GM21825 (cell line): ENCODE data around the gene PRSS8.

Experiments
- ATAC-seq: cut with Tn5 transposase; IDR thresholded peaks from one replicate; pipeline ENCODE4 v1.9.1; 2021; ENCODE audit warnings: mild to moderate bottlenecking, moderate library complexity; ENCODE audit not compliant: unreplicated experiment

Gene PRSS8

DNA sequence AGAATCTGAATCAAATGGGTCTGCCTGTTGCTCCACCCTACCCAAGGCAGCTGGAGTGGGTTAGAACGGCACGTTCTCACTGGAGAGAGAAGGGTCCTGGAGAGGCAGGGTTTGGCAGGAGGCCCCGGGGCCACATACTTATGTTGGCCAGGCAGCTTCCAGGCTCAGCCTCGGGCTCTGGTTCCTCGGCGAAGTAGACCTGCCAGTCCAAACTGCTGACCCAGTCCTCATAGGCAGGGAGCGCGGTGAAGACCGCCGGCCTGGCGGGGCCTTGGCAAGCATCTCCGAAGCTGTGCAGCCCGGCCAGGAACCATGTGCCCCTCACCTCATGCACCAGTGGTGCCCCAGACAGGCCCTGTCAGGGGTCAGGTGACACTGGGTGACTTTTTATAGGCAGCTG lies 51.5 kb downstream of the PRSS8 start:
- ATAC-seq: no peak

DNA sequence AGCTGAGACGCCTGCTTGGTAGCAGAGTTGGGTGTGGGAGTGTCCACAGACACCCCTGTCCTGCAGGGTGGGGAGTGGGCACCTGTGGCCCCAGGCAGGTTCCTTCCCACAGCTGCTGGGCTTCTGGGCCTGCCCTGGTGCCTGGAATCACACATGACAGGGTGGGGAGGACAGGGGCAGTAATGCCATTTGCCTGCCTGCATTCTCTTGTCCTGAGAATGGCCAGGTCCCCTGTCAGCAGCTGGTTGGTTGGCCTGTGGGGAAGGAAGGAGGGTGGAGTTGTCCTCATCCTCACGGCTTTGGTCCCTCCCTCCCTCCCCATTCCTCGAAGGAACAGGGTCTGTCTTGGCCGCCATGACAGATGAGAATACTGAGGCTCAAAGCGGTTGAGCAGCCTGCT lies 52.0 kb downstream of the PRSS8 start:
- ATAC-seq: no peak

DNA sequence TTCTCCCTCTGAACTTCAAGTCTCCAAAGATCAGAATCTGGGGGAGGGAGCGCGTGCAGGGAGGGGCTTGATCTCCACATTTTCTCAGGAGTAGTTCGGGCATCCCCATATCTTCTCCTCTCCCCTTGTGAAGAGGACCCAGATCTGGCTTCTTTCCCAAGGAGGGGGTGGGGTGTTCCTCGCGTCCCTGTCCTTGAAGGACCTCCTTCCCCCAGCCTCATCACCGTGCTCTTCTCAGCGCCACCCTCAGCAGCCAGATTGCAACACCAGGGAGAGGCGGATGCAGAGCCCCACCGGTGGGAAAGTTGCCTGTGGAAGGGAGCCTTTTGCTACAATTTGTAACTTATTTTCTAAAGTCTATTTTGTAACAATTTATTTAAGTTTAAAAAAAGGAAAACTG lies 52.4 kb downstream of the PRSS8 start:
- no peak for ATAC-seq

DNA sequence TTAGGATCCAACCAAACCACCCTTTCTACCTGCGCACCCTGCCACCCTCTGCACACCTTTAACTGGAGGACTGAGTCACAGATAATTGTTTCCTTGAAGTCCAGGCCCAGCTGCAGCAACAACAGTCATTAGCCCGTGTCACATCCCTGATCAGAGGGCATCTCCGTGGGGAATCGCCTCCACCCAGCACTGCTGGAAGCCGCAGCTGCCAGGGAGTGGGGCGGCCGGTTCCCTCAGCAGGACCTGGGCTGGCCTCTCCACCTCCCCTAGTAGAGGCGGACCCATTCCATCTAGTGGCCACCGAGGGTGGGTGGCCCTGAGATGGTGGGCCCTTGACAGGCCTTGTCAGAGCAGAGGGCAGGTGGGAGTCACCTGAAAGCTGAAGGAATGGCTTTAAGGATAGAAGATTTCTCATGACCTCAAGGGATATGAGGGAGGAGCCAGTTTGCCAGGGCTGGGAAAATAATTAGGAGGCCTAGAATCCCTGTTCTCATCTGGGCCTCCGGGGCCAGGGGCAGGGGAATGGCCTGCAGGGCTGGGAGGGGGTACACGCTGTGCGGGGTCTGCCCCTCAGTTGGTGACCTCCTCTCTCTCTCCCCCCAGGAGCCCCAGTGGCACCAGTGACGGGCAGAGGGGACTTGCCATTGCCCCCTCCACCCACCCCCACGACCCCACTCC lies 53.0 kb downstream of the PRSS8 start:
- no peak for ATAC-seq
